HG02642 (cell line): ENCODE measurements around the gene ILF2.
"Not testable (repeated sequence)": the region's sequence is repeated elsewhere in the genome, so short reads cannot be mapped to it uniquely, and the experiment has no call there.

Experiments
- ATAC-seq: cut with Tn5 transposase; IDR thresholded peaks from one replicate; pipeline ENCODE4 v1.9.1; 2021; ENCODE audit warnings: mild to moderate bottlenecking; ENCODE audit not compliant: unreplicated experiment, poor library complexity

ILF2 gene

DNA sequence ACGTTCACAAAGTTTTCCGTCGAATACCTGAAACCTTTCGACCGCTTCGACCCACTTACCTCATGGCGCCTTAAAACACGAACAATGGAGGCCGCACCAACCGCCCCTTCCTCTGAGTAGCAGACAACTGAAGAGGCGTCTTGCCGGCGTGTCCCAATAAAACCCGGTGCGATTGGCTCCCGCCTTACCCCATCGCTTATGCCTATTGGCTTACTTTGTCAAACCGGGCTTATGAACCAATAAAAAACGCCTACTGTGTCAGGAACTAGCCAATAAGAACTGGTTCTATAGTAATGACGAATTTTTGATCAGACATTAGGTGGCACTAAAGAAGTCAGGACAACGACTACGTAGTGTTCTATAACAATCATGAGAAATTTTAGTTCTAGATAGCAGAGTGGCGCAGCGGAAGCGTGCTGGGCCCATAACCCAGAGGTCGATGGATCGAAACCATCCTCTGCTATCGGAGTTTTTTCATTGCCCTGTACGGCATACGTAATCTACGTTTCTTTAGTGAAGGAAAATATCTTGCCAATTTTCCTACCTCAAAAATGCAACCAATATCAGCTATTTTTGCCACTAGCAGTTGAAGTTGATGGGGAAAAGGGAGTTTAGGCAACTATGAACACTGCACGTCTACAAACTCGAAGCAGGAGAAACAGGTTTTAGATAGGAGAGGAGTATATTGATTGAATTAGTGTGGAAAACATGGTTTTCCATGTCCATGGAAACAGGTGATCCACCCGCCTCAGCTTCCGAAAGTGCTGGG, at the start of gene ILF2:
ILF2 (minus strand) TSS at position 135 of the 769 bp plus-strand sequence; CDS start at position 64, 71 bp downstream.
- ATAC-seq, result peak; percentile 89

GRCh38 chr1:153717330-153717729, 46.5 kb upstream of the ILF2 start:
- ATAC-seq, result no peak

DNA sequence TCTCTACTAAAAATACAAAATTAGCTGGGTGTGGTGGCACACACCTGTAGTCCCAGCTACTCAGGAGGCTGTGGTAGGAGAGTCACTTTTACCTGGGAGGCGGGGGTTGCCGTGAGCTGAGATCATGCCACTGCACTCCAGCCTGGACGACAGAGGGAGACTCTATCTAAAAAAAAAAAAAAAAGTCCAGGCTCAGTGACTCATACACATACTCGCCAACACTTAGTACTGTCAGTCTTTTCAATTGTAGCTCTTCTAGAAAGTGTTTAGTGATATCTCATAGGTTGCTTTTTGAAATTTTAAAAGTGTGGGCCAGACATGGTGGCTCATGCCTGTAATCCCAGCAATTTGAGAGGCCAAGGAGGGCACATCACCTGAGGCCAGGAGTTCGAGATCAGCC, 45.4 kb upstream of the ILF2 start:
- not testable (repeated sequence) for ATAC-seq

DNA sequence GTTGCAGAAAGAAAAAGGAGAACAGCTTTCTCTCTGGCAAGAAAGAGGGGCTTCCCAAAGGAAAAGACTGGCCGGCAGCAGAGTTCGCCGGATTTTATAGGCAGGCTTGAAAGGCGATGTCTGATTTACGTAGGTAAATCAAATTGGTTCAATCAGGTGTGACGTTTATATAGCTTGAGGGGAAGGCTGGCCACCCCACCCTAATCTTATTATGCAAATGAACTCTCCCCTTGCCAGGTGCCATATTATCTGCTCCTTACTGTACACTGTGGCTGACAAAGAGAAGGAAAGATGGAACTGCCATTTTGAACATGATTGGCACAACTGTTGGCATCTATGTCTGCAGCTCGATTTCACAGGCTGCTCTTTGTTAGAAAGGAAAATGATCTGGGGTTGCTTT, 40.2 kb upstream of the ILF2 start:
- no peak for ATAC-seq

- ATAC-seq, result no peak
These were observed 34.7 kb upstream of the ILF2 start for GRCh38 chr1:153705484-153705883.

- ATAC-seq, result no peak
These were observed 29.0 kb upstream of the ILF2 start for GRCh38 chr1:153699768-153700167.

- ATAC-seq, result no peak
These were observed 28.3 kb upstream of the ILF2 start for GRCh38 chr1:153698923-153699714.

DNA sequence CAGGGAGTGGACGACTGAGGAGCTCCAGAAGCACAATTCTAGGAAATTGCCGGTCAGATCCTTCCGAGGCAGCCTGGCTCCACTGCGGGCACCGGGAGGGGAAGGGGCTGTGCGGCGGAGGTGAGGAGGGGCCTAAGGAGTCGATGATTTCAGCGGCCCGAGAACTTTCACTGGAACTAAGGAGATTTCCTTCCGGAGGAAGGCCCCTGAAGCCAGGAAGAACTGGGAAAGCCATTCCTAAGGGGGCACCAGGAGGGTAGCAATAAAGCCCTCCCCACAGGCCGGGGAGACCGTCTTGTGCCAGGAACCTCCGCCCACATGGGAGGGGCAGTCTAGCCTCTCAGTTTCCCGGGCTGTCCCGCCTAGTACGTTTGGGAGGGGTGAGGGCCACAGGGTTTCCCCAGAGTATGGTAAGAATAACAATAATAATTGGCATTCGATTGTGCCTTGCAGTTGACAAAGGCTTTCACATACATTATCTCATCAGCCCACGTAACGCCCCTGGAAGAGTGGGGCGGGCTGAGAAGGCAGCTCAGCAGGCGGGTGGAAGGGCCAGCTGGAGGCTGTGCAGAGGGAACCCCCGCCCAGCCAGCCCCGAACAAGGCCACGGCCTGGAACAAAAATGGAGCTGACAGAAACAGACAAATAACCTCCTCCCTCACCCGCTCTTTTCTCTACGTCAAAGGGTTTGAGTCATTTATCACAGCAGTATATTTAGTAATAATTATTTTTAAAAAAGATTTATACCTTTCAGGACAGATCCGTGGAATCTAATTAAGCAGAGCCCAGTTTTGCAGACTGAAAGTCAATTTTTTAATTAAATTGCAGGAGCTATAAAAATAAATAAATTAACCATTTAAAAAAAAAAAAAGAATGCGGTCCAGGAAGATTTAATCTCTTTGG, 27.5 kb upstream of the ILF2 start:
- no peak for ATAC-seq

- no peak for ATAC-seq
These were observed 26.6 kb upstream of the ILF2 start for GRCh38 chr1:153697191-153698019.

DNA sequence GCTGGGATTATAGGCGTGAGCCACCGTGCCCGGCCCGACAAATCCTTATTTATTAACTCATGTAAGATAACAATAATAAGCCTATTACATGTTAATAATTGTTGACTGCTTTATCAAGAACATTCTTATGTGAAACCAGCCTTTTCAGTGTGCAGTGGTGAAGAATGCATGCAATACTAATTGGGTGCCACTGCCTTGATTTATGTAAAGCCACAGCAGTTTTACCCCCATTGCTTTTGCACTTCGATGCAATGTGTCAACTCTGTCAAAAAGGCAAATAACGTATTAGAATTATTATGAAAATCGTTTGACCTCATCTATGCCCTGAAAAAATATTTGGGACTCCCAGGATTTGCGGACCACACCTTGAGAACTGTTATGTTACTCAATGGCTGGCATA, 25.9 kb upstream of the ILF2 start:
- ATAC-seq, result no peak

- no peak for ATAC-seq
These were observed 22.7 kb upstream of the ILF2 start for GRCh38 chr1:153693466-153693865.

DNA sequence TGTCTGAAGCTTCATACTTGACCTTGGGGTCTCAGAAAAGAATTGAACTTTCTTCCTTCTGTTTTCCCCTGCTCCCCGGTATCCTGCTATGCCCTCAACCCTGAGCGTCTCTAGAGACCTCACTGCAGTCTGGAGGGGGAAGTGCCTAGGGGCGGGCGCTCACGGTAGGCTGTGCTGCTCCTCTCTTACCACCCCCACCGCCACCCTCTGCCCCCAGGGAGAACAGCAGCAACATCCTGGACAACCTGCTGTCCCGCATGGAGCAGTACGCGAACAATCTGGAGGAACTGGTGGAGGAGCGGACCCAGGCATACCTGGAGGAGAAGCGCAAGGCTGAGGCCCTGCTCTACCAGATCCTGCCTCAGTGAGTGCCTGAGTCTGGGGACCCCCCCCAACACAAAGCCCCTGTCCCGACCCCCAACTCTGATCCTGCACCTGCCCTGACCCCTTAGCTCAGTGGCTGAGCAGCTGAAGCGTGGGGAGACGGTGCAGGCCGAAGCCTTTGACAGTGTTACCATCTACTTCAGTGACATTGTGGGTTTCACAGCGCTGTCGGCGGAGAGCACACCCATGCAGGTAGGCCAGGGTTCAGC, 18.0 kb upstream of the ILF2 start:
- ATAC-seq, result no peak

DNA sequence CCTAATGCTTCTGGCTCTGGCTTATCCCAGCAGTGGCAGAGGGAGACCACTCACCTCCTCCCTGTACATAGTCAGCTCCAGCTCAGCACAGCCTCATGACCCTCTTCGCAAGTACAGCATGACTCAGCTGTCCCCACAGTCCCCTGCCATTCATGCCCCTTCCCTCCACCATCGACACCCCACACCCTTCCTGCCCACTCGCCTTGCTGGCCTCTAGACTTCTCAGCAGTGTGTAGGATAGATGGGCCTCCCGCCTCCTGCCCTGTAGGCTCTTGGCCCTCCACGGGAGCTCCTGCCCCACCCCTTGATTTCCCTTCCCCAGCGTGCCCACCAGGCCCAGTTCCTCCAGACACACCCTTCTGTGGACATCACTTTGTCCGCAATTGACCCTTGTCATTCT, 17.5 kb upstream of the ILF2 start:
- no peak for ATAC-seq

DNA sequence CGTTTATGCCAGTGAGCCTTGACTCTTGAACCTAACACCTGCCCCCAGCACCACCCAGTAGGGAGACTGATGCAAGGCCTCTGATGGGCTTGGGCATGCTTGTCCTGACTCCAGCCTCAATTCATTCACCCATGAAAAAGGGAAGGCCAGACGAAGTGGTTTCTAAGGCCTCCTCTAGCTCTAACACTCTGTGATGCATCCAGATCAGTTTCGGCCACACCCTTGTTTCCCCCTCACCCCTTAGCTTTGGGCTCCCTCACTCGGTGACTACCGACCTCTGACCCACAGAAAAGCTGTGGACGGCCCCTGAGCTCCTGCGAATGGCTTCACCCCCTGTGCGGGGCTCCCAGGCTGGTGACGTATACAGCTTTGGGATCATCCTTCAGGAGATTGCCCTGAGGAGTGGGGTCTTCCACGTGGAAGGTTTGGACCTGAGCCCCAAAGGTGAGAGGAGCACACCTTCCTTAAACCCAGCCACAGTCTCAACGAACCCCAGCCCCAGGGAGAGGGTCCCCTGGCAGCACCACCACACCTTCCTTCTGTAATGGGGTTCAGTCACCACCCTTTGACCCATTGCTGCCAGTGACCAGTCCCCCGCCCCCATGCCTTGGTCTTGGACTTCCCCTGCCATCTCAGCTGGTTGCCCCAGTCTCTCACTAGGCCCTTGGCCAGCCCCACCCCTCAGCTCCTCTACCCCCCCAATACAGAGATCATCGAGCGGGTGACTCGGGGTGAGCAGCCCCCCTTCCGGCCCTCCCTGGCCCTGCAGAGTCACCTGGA, 16.7 kb upstream of the ILF2 start:
- ATAC-seq, result no peak

- no peak for ATAC-seq
These were observed 14.9 kb upstream of the ILF2 start for GRCh38 chr1:153685544-153686340.

- ATAC-seq, result no peak
These were observed 14.1 kb upstream of the ILF2 start for GRCh38 chr1:153684892-153685291.

- no peak for ATAC-seq
These were observed 13.1 kb upstream of the ILF2 start for GRCh38 chr1:153683854-153684253.

DNA sequence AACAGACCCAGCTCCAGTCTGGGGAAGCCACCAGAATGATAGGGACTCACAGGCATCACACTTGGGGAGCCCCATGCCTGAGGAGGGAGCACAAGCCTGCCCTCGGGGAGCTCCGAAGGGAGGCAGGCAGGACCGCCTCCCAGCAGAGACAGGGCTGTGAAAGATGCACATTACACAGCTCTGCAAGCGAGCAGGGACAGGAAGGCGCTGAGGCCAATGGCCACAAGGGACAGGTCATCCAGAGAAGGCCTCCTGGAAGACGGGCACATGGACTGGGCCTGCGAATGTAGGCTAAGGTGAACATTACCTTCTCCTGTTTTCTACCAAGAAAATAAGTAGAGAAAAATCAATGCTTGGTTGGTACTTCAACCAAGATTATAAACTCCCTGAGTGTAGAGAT, 11.9 kb upstream of the ILF2 start:
- ATAC-seq, result no peak
